Measurements from ENCODE around the gene GRID2.

DNA sequence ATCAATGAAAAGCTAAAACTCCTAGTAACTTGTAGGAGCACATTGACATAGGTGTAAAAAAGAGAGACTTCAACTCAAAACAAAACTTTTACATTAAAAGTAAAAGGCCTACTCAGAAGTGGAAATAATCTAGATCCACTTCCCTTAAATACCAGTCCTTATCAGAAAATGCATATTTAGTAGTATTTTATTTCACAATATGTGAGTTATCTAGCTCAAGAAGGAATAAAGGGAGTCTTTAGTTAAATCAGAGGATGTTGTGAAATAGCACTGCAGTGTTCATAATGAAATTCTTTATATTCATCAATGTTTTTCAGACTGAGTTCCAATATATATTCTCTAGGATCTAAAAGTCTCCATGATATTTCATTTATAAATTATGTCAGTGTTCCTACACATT, 715.0 kb downstream of the GRID2 start:
- TF ChIP-seq POLR2A (IDR thresholded peaks at IDR 0.05; ENCODE audit: low read depth, low read length) (no peak), POLR2AphosphoS5 (IDR thresholded peaks at IDR 0.05; ENCODE audit: low read depth, low read length) (no peak), PAX5 (IDR thresholded peaks at IDR 0.05; ENCODE audit: insufficient read depth, low read length, severe bottlenecking) (no peak), SPI1 (IDR thresholded peaks at IDR 0.05; ENCODE audit: low read depth, low read length) (no peak), TAF1 (IDR thresholded peaks at IDR 0.05; ENCODE audit: low read depth, low read length) (no peak)

Measured in GM12891 (cell line).